Inflammatory macrophage treated with lipopolysaccharide for 4 hours (primary cell): ENCODE measurements around the gene SMYD1.

Experiments
- DNase-seq: peaks from one replicate; pipeline ENCODE4 v3.0.0-alpha.2; 2020

SMYD1 gene

GRCh38 chr2:88090446-88091283 lies 23.0 kb downstream of the SMYD1 start:
- peak; percentile 10 for DNase-seq

- DNase-seq, result no peak
Observed at GRCh38 chr2:88091943-88092342, 24.3 kb downstream of the SMYD1 start.

GRCh38 chr2:88092773-88093172 lies 25.1 kb downstream of the SMYD1 start:
- DNase-seq, result no peak

GRCh38 chr2:88095022-88095421 lies 27.4 kb downstream of the SMYD1 start:
- DNase-seq, result no peak

- DNase-seq, result no peak
Observed at GRCh38 chr2:88096708-88097107, 29.1 kb downstream of the SMYD1 start.

- DNase-seq, result no peak
Observed at GRCh38 chr2:88097192-88097591, 29.6 kb downstream of the SMYD1 start.

- DNase-seq, result no peak
Observed at GRCh38 chr2:88097891-88098557, 30.4 kb downstream of the SMYD1 start.

- no peak for DNase-seq
Observed at GRCh38 chr2:88098558-88098900, 30.9 kb downstream of the SMYD1 start.

GRCh38 chr2:88099798-88100488 lies 32.3 kb downstream of the SMYD1 start:
- peak; percentile 43 for DNase-seq

- DNase-seq, result no peak
Observed at GRCh38 chr2:88100489-88100858, 32.8 kb downstream of the SMYD1 start.

GRCh38 chr2:88108796-88109195 lies 41.2 kb downstream of the SMYD1 start:
- DNase-seq, result no peak

GRCh38 chr2:88110830-88111229 lies 43.2 kb downstream of the SMYD1 start:
- no peak for DNase-seq

GRCh38 chr2:88113069-88113468 lies 45.4 kb downstream of the SMYD1 start:
- DNase-seq, result no peak

GRCh38 chr2:88114889-88115288 lies 47.3 kb downstream of the SMYD1 start:
- DNase-seq, result no peak

GRCh38 chr2:88115825-88116518 lies 48.3 kb downstream of the SMYD1 start:
- DNase-seq, result no peak

GRCh38 chr2:88116669-88117432 lies 49.2 kb downstream of the SMYD1 start:
- DNase-seq, result no peak

- no peak for DNase-seq
Observed at GRCh38 chr2:88117973-88118372, 50.3 kb downstream of the SMYD1 start.

GRCh38 chr2:88121678-88122077 lies 54.1 kb downstream of the SMYD1 start:
- DNase-seq, result no peak

GRCh38 chr2:88122141-88122884 lies 54.7 kb downstream of the SMYD1 start:
- no peak for DNase-seq

- DNase-seq, result no peak
Observed at GRCh38 chr2:88123164-88123974, 55.7 kb downstream of the SMYD1 start.
